ENCODE data around the gene IFI16.

- TF ChIP-seq CTCF (IDR thresholded peaks at IDR 0.05): no peak
- no peak for TF ChIP-seq POLR2A (IDR thresholded peaks at IDR 0.05)
Measured at GRCh38 chr1:159030877-159031447, 21.3 kb downstream of the IFI16 start.

Data from adrenal gland (tissue), 5 donors.